Measurements from ENCODE around the gene GREM1.

DNA sequence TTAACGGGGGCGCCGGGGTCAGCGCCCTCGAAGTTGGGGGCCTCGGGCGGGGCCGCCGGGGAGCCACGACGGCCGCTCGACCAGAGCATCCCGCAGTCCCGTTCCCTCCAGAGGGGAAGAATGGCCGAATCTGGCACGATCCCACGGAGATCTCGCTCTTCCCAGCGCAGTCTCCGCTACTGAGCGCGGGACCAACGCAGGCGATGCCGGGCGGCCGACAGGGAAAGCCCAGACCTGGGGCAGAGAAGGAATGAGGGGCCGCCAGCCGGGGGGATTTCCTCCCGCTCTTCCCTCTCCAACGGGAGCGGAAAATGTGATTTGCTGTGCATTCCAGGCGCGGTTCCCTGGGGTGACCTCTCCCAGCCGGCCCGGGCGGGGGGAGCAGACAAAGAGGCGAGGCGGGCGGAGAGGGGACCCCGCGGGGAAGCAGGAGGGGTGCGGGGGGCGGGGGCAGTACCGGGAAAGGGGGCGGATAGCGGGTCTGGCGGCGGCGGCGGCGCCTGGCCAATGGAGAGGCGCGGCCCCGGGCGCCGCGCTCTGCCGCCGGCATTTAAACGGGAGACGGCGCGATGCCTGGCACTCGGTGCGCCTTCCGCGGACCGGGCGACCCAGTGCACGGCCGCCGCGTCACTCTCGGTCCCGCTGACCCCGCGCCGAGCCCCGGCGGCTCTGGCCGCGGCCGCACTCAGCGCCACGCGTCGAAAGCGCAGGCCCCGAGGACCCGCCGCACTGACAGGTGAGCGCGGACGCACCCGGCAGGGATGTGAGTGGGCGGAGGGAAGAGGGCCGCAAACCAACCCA, at the start of gene GREM1:
- TF ChIP-seq, protein P1, sequence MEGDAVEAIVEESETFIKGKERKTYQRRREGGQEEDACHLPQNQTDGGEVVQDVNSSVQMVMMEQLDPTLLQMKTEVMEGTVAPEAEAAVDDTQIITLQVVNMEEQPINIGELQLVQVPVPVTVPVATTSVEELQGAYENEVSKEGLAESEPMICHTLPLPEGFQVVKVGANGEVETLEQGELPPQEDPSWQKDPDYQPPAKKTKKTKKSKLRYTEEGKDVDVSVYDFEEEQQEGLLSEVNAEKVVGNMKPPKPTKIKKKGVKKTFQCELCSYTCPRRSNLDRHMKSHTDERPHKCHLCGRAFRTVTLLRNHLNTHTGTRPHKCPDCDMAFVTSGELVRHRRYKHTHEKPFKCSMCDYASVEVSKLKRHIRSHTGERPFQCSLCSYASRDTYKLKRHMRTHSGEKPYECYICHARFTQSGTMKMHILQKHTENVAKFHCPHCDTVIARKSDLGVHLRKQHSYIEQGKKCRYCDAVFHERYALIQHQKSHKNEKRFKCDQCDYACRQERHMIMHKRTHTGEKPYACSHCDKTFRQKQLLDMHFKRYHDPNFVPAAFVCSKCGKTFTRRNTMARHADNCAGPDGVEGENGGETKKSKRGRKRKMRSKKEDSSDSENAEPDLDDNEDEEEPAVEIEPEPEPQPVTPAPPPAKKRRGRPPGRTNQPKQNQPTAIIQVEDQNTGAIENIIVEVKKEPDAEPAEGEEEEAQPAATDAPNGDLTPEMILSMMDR (IDR thresholded peaks at IDR 0.05 in 8 of 11, conservative IDR thresholded peaks at IDR 0.05 in 3 of 11), result no peak
- TF ChIP-seq POLR2A (IDR thresholded peaks at IDR 0.05) (no peak), POLR2AphosphoS5 (IDR thresholded peaks at IDR 0.05) (no peak)
